Stimulated activated CD8-positive, alpha-beta memory T cell treated with anti-CD3 and anti-CD28 coated beads, Interleukin-7, amount 100 ng/mL, for 4 hours (primary cell): ENCODE measurements around the gene LRCH4.

Source experiments
- DNase-seq, 2 donors: peaks; one replicate each; pipeline ENCODE4 v3.0.0-alpha.2; 2020; ENCODE audit warnings: low read depth in 2 of 2

Gene LRCH4

DNA sequence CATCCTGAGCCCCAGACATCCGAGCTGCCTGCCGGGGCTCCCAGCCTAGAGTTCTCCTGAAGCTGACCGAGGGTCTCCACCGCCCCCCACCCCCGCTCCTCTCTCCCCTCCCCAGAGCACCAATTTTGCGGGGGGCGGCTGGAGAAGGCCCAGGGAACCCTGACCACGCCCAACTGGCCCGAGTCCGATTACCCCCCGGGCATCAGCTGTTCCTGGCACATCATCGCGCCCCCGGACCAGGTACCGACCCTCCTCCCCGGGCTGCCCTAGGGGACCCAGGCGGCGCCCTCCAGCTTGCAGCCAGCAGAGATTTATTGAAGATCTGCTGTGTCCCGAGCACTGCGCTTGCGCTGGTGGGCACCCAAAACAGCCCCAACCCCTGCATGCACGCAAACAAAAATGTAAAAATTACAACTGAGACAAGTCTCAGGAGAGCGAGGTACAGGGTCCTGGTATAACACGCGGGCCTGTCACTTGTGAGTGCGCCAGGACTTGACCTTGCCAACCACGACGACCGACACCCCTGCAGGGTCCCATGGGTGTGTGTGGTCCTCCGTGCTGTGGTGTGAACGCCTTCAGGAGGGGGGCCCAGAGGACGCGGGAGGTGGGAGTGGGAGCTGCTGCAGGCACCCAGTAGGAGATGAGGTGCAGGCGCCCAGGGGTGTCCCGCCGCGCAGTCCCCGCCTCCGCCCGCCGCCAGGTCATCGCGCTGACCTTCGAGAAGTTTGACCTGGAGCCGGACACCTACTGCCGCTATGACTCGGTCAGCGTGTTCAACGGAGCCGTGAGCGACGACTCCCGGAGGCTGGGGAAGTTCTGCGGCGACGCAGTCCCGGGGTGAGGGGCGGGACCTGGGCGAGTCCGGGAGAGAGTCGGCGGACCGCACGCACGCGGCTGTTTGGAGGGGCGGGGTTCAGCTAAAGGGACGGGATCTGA is 19.3 kb upstream of the LRCH4 start:
- peak in 1 of 2 donors; percentile 23 for DNase-seq

DNA sequence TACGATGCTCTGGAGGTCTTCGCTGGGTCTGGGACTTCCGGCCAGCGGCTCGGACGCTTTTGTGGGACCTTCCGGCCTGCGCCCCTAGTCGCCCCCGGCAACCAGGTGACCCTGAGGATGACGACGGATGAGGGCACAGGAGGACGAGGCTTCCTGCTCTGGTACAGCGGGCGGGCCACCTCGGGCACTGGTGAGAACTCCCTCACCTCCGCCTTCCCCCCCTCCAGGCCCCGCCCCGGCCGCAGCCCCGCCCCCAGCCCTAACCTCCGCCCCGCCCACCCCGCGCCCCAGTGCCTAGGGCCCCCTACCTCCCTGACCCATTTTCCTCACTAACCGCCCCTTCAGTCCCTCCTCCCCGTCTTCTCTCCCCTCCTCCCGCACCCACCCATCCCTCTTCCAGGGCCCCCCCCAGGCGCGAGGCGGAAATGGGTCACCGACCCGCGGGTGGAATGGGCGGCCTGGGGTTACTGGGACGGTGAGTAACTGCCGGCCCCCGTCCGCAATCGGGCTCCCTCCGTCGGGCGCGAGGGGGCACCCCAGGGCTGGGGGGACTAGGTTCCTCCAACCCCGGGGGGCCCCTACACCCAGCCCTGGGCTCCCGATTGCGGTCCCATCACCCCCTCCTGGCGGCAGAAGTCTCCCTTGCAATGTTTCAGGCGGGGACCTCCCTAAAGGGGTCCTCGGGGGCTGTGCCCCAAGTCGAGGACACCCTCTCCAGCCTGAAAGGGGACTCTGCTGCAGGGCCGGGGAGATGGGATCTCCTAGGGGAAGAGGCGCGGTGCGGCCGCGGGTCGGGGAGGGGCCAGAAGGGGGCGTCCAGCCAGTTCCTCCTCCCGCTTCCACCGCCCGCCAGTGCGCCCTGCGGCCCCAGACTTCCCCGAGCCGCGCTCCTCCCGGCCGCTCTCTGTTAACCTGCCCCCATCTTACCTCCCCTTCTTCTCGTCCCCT is 18.4 kb upstream of the LRCH4 start:
- DNase-seq: peak; percentile 41 to 77

DNA sequence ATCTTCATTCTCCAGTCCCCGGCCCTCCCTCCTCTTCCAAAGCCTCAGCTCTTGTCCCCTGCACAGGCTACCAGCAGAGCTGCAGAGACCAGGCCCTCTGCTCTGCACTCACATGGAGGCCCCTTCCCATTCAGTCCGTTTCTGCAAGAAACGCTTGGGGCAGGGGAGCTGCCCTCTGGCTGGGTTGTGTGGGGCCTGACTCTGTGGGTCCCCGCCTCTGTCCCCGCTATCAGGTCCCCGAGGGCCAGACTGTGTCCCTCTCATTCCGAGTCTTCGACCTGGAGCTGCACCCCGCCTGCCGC is 17.7 kb upstream of the LRCH4 start:
- DNase-seq: no peak

DNA sequence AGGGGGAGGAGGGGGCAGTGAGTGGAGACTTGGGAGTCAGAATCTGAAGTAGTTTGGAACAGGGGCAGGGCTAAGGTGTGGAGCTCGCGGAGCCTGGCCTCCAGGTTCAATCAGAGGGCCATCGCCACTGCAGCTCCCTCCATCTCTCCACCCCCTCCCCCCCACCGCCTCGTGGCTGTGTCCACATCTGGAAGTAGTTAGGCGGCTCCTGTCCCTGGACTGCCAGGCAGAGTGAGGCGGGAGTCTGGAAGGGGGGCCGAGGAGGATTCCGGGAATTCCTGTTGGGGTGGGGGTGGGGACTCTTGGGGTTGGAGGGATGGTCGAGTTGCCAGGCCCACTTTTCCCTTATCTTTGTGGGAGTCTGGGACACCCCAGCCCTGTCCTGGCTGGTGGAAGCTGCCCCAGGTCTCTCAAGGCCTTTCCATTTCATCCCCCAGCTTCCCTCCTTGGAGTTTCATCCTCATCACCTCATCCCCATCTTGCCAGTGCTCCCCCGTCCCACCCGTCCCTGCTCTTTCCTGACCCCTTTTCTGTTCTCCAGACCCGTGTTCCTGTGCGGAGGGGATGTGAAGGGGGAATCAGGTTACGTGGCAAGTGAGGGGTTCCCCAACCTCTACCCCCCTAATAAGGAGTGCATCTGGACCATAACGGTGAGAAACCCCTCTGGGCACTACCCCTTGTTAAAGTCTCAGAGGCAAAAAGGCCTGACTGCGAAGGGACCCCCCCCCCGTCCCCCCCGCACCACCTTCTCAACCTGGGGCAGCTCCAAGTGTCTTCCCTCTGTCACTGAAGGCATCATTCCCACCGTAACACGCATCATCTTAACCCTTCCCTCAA is 17.2 kb upstream of the LRCH4 start:
- DNase-seq: no peak

DNA sequence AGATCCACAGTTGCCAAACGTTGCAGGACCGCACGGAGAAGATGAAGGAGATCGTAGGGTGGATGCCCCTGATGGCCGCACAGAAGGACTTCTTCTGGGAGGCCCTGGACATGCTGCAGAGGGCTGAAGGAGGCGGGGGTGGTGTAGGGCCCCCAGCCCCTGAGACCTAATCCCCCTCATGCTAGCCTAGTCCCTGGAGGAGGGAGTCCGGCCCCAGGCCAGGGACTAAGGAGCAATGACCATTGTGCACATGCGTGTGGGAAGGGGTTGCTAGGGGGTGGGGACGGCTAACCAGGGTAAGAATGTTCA is 14.8 kb upstream of the LRCH4 start:
- DNase-seq: no peak

DNA sequence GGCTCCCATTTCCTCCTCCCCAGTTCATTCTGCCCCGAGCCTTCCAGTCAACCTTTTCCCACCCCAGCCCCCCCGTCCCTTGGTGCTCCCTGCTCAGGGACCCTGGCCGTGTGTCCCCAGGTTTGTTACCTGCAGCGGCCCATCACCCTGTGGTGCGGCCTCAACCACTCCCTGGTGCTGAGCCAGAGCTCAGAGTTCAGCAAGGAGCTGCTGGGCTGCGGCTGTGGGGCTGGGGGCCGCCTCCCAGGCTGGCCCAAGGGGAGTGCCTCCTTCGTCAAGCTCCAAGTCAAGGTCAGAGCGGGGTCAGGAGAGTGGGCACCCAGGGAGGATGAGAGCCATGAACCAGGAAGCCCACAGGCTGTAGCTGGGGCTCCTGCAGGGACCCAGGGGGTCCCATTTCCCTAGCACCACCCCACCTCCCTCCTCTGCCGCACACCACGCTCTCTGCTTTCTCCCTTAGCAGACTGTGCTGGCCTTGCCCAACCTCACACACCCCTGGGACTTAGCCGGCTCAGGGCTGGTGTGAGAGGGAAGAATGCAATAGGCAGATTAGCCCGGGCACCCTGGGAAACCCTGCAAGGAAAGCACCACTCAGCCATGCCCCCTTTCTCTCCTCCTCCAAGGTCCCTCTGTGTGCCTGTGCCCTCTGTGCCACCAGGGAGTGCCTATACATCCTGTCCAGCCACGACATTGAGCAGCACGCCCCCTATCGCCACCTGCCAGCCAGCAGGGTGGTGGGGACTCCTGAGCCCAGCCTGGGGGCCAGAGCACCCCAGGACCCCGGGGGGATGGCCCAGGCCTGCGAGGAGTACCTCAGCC is 14.2 kb upstream of the LRCH4 start:
- DNase-seq: no peak

DNA sequence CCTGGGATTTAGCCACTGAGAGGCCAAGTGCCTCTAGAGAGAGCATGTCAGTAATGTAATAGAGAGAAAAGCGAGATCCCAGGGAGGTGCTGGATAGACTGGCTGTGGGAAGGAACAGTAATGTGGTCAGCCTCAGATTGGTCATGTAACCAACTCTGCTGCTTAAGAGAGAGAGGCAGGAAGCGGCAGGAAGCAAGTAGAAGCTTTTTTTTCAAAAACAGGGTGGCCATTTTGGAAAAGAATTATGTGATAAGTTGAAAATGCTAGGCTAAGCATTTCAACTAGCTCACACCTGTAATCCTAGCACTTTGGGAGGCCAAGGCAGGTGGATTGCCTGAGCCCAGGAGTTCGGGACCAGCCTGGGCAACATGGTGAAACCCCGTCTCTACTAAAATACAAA is 12.5 kb upstream of the LRCH4 start:
- DNase-seq: no peak

DNA sequence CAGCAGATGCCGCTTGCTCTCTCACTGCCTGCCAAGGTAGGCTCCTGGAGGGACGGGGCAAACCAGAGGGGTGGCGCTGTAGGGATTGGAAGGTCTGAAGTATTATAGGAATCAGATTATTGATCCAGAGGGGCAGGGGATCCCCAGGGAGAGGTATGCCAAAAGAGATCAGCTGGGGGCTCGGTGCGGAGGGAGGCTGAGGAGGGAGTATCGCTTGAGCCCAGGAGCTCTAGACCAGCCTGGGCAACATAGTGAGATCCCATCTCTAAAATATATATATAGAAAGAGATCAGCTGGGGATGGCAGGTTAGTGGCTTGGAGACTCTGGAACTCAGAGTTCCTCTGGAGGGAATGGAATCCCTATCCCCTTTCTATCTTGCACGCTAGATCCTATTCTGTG is 9.3 kb upstream of the LRCH4 start:
- no peak for DNase-seq

DNA sequence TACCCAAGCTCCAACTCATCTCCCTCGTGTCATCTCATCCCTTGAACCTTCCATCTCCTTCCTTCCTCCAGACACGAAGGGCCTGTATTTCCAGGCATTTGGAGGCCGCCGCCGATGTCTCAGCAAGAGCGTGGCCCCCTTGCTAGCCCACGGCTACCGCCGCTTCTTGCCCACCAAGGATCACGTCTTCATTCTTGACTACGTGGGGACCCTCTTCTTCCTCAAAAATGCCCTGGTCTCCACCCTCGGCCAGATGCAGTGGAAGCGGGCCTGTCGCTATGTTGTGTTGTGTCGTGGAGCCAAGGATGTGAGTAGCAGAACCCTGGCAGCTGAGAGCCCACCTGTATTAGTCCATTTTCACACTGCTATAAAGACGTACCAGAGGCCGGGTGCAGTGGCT is 5.7 kb upstream of the LRCH4 start:
- DNase-seq: no peak

DNA sequence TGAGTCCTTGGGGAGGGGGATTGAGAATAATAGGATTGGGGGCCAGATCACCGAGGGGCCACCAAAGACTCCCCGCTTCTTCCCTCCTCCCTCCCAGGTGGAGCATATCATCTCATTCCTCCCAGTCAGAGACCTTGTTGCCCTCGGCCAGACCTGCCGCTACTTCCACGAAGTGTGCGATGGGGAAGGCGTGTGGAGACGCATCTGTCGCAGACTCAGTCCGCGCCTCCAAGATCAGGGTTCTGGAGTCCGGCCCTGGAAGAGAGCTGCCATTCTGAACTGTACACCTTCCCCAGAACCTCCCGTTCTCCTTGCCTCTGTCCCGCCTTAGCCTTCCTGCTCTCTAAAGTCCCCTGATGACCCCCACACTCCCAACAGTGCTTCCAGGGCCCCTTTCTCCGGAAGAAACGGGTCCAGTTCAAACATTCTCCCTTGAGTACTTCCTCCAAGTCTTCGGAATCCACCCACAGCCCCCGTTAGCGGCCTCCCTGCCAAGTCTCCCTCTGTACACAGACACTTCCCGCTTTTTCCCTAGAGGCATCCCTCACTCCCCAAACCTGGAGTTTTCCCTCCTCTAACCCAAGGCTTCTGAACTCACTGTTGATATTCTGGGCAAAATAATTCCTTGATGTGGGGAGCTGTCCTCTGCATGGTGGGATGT is 4.3 kb upstream of the LRCH4 start:
- DNase-seq: no peak

DNA sequence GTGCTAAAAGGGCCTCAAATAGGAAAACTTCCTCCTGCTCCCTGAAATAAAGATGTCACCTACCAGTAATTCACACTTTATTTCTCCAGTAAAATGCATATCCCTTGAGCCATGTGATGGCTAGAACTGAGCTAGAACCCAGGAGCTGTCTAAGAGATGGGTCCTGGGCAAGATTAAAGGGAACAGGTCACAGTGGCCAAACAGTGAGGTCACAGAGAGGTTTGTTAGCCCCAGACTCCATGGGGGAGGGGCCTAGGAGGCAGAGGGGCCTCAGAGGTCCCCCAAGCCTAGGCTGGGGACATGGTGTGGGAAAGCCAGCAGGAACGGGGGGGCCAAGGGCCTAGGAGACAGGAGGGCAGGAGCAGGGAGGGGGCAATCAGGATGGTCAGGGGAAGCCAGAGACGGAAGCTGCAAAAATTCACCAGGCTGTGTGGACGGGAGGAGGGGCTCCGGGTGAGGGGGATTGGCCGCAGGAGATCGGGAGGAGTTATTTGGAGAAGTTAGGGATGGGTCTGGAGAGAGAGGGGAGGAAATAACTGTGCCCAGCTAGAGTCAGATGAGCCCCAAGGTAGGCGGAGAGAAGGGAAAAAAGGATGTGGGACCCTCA is 3.5 kb upstream of the LRCH4 start:
- DNase-seq: no peak

DNA sequence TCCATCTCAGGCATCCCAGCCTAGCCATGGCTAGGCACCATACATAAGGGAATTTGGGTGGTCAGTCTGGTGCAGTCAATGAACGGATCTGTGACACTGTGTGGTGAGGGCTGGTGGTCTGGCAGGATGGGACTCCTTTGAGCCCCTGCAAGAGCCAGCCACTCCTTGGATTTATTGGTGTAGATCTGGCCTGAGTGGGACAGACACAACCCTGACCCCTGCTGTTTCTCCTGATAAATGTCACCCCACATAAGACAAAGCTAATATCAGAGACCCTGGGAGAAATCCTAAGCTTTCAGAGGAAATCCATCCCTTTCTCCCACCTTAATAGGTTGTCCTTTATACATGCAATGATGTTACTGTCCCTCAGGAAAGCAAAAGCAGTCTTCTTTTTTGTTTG is 2.5 kb upstream of the LRCH4 start:
- no peak for DNase-seq

DNA sequence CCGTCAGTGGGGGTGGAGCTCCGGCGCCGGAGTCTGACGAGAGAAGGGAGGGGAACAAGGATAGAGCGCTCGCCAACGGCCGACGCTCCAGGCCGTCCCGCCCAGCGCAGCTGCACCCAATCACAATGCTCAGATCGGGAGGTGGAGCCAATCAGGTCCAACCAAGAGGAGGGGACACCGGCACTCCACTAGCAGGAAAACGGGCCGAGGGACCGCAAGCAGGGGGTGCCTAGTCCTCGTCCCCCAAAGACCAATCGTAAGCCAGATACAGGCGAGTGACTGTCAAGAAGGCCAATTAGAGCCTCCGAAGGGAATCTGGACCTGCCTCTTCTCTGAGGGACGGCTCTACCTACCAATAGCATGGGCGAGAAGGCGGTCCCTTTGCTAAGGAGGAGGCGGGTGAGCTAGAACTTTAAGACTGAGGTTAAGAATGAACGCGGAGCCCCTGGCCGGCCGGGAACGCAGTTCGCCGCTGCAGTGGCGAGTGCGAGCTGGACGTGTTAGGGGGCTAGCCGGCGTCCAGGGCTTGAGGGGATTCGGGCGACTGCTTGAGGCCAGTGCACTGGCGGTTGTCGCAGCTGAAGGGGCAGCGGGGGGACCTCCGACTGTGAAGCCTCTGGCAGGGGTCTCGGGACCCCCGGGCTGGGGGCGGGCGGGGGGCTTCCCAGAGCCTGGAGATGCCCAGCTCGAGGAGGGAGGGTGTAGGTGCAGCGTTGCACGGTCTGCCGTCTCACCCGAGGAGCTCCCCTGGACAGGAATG is 517 bp upstream of the LRCH4 start, which contains the start of gene FBXO24:
Gene FBXO24, plus strand, starts transcription at position 63 of the 760 bp plus-strand sequence. Its CDS starts 298 bp downstream, at position 361.
- DNase-seq: peak; percentile 99

DNA sequence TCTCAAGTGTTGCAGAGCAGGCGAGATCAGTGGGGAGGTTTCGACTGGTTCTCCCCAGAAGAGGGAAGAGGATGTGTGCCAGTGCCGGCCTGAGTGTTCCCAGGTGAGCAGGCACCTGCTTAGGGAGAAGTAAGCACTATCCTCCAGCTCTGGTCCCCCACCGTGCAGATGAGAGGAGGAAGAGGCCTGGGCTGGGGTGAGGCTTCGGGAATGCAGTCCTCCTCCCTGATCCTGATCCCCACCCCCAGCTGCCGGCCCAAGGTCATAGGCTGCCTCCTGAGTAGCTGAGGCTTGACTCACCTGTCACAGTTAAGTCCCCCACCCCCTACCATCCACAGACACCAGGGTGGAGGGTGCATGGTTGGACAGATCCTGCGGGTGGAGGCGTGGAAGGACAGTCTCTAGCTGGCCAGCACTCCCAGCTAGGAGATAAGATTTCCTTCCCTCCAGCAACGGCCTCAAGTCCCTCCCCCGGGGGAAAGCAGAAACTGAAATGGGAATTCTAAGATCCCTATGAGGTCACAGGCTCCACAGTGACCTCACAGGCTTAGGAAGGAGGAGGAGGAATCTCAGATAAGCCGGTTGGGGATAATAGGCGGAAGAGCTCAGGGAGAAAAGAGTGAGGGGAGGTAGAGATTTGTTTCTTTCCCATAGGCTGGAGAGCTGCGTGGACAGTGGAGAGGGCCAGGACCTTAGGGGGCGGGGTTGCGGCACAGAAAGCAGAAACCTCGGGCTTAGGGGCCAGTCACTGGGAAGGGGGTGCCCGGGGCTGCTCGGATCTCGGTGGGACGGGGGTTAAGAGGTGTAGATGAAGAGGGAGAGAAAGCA is 1.0 kb downstream of the LRCH4 start:
- DNase-seq: no peak

DNA sequence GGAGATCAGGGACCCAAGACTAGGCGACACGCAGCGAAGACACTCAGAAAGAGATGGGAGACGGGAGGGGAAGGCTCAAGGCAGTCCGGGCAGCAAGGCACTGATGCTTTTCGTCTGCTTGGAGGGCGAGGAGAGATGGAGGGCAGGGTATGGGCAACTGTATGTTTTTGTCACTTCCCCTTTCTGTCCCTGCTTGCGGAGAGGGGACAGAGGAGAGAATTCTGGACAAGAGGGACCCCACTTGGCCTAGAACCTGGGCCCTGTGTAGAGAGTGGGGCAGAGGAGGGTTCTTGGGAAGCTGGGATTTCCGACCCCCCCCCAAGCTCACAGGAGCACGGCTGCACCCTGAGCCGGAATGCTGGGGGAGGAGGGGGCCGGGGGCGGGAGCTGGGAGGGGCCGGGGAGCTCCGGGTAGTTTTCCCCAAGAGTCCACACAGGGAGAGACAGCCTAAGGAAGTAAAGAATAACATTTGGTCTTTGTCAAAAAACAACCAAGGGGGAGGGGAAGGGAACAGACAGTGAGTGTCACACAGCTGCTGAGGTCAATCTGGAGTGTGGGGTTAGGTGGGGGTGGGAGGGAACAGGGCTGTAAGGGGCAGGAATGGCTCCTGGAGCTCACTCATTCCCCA is 1.8 kb downstream of the LRCH4 start:
- no peak for DNase-seq

DNA sequence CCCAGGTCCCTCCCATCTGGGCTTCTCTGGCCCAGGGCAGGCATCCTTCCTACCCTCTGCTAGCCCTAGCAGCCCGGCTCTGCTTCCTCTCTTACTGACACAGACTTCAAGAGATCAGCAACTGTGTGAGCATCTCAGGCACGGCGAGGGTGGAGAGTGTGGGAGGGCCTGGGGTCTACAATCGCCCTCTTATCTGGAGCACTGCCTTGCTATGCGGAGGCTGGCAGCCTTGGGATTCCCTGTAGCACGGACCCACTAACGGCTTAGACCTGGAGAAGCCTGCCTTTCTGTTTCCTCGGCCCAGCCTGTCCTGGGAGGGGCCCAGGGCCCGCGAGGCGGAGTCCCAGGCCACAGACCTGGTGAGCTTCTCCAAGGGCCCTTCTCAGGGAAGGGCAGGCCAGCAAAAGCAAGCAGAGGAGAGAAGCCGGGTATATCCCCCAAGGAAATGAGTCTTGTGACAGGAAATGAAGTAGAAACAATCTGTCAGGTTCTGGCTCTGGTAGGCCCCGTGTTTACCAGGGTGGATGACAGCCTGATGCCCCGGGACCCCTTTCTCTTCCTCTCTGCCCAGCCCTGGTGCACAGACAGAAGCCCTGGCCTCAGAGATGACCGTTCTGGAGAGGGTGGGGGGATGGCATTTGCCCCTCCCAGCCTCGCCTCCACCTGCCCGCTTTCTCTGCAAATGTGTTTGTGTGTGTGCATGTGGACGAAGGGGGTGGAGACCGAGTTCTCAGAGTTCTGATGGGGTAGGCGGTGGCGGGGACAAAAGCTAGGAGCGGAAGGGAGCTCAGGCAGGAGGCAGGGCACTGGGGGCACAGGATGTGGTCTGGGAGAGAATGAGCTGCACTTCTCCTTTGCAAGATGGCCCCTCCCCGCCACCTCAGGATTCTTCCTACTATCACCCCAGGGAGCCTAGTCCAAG is 2.5 kb downstream of the LRCH4 start:
- DNase-seq: peak in 1 of 2 donors; percentile 52

DNA sequence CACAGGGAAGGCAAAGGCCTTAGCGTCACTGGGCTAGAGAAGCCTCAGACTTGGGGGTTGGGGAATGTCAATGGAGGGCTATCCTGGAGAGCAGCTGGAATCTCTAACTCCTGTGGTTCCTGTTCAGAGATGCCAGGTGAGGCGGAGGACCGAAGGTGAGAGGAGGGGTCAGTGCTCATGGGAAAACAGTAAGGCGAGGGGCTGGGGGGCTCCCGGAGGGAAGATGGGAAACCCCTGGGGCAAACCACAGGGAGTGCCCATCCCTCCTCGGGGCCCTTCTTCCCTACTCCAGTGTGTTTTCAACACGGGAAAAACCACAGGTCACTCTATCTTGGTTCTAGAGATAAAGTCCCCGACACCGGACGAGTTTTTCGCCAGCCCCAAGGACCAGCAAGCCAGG is 3.3 kb downstream of the LRCH4 start:
- DNase-seq: no peak
